NCI-H2107 treated with DMSO at 0.1 percent for 48 hours (cell line): ENCODE results near the gene MBOAT1.

Experiments
- DNase-seq: peaks from one replicate; lab custom pipeline; 2025; ENCODE audit not compliant: unreplicated experiment; lab: John Stamatoyannopoulos, UW

The MBOAT1 gene

GRCh38 chr6:20234136-20234535 is 21.9 kb upstream of the MBOAT1 start:
- DNase-seq = no peak

DNA sequence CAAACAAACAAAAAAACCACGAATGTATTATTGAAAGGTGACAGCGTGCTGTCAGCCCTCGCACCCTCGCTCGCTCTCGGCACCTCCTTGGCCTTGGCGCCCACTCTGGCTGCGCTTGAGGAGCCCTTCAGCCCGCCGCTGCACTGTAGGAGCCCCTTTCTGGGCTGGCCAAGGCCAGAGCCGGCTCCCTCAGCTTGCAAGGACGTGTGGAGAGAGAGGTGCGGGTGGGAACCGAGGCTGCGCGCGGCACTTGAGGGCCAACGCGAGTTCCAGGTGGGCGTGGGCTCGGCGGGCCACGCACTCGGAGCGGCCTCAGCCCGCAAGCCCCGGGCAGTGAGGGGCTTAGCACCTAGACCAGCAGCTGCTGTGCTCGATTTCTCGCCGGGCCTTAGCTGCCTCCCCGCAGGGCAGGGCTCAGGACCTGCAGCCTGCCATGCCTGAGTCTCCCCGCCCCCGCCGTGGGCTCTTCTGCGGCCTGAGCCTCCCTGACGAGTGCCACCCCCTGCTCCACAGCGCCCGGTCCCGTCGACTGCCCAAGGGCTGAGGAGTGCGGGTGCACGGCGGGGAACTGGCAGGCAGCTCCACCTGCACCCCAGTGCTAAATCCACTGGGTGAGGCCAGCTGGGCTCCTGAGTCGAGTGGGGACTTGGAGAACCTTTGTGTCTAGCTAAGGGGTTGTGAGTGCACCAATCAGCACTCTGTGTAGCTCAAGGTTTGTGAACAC is 20.9 kb upstream of the MBOAT1 start:
- DNase-seq = no peak

DNA sequence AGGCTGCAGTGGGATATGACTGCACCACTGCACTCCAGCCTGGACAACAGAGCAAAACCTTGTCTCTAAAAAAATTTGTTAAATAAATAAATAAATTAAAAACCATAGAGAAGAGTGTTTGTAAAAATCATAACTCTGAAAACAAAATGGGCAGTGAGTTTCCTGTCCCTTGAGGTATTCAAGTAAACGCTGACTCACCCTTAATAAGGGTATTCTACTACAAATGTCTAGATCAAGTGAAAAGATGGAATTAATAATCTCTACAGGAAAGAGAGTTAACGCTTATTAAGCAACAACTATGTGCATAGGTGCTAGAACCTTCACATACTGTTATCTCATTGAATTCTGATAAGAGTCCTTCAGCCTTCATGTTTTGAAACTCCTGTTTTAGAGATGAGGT is 19.9 kb upstream of the MBOAT1 start:
- no peak for DNase-seq

GRCh38 chr6:20230401-20231119 is 18.3 kb upstream of the MBOAT1 start:
- no peak for DNase-seq

- DNase-seq = no peak
These were observed 17.6 kb upstream of the MBOAT1 start for GRCh38 chr6:20229881-20230280.

DNA sequence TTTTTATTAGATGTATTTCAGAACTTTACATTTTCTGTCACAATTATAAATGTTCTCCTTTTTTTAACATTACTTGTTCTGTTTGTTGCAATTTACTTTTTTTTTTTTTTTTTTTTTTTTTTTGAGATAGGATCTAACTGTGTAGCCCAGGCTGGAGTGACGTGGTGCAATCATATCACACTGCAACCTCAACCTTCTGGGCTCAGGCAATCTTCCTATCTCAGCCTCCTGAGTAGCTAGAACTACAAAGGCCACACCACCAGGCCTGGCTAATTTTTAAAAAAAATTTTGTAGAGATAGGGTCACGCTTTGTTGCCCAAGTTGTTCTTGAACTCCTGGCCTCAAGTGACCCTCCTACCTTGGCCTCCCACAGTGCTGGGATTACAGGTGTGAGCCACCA is 15.1 kb upstream of the MBOAT1 start:
- no peak for DNase-seq

- no peak for DNase-seq
These were observed 10.9 kb upstream of the MBOAT1 start for GRCh38 chr6:20223141-20223540.

GRCh38 chr6:20221421-20221820 is 9.2 kb upstream of the MBOAT1 start:
- DNase-seq = no peak

DNA sequence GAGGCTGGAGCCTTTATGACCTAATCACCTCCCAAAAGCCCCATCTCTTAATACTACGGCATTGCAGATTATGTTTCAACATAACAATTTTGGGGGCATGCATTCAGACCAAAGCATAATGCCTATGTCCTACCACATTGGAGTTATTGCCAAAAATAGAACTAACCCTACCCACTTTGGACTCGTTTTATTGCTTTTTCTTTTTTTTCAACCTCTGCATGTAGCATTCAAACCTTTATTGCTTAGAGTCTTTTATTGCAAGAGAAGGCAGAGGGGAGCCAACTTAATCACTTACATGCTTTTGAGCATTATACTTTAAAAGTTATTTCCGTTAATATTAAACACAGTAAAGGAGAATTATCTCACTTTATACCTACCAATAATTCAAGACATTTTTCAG is 8.1 kb upstream of the MBOAT1 start:
- DNase-seq = no peak

DNA sequence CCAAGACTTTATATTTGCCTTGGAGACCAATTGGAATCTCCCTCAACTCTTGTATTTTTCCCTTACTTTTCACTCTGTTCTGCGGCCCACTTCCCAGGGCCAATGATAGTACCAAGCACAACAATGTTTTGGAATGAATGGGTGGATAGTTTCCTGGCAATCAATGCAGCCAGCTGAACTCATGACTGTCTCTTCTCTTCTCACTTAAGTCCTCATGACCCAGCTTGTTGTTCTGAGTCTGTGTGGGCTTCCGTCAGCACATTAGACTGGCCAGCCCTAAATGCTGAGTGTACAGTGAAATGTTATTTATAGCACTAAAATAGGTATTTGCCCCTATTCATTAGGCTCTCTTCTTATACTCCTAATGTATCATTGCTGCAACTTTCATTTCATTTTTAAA is 5.6 kb upstream of the MBOAT1 start:
- DNase-seq = no peak

GRCh38 chr6:20217324-20217855 is 5.1 kb upstream of the MBOAT1 start:
- DNase-seq = peak; percentile 19

DNA sequence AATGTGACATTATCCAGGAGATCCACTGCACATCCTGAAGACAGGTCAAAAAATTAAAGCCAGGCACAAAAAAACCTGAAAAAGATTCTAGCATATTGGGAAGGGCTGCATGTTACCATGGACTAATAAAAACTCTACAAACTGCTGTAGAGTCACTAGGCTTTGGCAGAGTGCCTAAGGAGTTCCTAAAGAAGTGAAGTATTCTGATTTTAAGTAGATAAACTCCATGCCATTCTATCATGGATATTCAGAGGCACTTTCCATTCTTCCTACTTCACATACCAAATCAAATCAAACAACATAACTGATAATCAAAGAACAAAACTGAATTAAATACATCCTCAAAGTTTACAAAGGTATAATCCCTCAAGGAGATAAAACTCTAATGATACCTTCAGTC is 3.0 kb upstream of the MBOAT1 start:
- DNase-seq = no peak

GRCh38 chr6:20213271-20213798 is 1.1 kb upstream of the MBOAT1 start:
- no peak for DNase-seq

DNA sequence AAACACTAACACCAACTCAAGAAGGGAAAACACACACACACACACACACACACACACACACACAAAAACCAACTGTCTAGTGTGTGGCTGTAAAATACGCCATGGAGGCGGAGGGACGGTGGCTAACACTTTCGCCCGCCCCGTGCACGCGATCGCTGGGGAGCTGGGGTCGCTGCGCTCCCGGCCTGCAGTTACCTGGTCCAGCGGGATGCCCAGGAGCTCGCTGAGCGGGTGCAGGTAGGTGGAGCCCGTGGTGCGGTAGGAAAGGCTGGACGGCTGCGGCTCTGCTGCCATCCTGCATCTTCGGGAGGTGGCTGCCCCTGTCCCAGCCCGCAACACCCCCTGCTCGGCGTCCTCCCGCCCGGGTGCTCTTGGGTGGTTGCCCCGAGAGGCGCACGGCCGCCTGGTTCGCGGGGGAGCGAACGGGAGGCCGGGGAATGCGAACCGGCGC is 303 bp downstream of the MBOAT1 start:
- DNase-seq = no peak

DNA sequence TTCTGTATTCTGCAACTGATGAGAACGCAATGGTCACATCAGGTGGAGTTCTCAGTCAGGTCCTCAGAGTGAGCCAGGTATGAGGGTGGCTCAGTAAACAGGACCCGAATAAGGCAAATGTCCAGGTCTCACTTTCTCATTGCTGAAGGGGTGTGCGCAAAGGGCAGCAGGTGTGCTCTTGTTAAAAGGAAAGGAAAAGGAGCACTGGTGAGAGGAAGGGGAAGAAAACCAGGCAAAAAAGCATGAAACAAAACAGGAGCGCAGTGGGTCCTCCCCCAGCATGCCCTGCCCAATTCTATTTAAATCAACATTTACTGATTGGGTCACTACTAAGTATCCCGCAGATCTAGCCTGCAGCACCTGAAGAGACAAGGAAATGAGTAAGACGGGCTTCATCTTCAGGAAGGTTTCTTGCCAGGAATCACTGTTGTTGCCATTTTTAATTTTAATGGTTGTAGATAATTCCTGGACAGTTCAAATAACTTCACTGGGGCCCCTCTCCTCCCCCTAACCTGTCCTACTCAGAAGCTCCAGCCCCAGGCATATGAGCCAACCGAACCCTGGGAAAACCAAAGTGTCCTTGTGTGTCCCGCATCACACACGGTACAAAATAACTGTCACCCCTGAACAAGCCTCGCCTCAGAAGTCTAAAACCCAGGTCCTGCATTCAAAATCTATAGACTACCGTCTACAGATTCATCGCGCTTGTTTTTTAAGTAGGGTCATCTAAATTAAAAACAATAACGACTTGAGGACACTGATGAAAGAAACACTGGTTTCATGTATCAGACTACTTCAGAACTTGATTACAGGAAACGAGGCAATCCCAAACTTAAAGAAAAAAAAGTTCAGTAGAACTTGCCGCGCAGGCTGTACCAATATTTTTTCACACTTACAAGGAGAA is 980 bp downstream of the MBOAT1 start:
- no peak for DNase-seq

DNA sequence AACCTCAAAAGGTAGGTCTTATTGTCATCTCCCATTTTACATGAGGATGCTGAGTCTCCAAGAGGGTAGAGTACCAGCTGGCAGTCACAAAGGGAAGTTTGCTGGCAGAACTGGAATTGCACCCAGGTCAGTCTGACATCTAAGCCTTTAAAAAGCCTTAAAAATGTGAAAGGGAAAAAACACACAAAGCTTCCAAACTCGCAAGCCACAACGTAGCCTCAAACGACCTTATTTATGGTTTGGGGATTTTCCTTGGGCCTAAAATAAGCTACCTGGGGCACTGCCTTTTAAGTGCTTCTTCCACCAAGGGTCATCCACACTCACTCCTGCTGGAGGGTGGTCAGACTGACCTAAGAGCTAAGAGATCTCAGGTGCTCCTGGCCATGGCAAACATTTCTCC is 2.1 kb downstream of the MBOAT1 start:
- DNase-seq = no peak

GRCh38 chr6:20208687-20209378 is 3.4 kb downstream of the MBOAT1 start:
- DNase-seq = no peak

DNA sequence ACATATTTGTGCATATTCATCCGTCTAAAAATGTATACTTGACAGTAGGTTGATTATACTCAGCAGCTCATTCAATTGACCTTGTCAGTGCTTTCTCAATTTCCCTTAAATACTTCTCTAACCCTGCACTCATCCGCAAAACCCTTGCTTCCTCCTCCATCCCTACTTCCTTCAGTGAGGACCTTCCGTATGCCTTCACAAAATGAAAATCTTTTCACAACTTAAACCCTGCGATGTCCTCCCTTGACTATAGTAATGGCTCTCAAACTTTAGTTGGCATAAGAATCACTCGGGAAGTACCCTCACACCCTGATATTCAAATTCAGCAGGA is 5.2 kb downstream of the MBOAT1 start:
- DNase-seq = no peak

DNA sequence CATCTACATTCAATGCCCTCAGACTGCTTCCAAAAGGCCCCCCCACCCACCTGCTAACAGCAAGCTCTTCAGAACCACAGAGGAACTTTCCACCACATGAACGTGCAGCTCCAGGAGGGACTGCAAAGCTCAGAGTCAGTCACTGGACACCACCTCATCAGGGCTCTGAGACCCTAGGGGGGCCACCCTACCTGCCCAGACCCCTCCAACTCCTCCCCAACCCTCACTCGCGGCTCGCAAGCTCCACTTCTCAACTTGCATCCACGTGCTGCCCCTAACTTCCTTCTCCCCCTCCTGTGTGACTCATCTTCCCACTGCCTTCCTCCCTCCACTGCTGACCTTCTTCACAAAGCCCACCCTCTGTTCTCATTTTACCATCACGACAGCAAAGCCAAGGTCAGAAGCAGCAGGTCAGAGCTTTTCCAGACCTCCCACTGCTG is 6.5 kb downstream of the MBOAT1 start:
- DNase-seq = no peak

- no peak for DNase-seq
These were observed 7.8 kb downstream of the MBOAT1 start for GRCh38 chr6:20204512-20204894.
